ENCODE results near the gene SSX4. TPM values are rescaled to one million over a fixed set of nuclear protein-coding genes. Genes with fewer than 3 reads are reported as not detected.
"Not testable (repeated sequence)": the region's sequence is repeated elsewhere in the genome, so short reads cannot be mapped to it uniquely, and the experiment has no call there.

Gene SSX4
- total and polyA plus RNA-seq, 2 of the 13 experiments (the other 11 are each of a cell fraction or from before 2014, with no cell fraction given) = not detected

GRCh38 chrX:48367717-48368408 is 15.5 kb upstream of the SSX4 start:
- H3K9me3 ChIP-seq (ENCODE audit: low read length); CTCF ChIA-PET (ENCODE audit: low intra/inter-chr PET ratio, low total read pairs); in situ Hi-C loops (cut with HindIII; ENCODE audit: extremely low pct_ligation_motif_present, low pct_unique_long_range_greater_than_20kb); H3K36me3 ChIP-seq (replicated peaks in 1 of 2; ENCODE audit: control insufficient read depth in 1 of 2, insufficient read depth in 2 of 2, low read length in 2 of 2); H3K4me3 ChIP-seq (replicated peaks in 1 of 3; ENCODE audit: insufficient read depth in 1 of 3, low read depth in 2 of 3, low read length in 3 of 3); H3K27ac ChIP-seq (ENCODE audit: extremely low read length, insufficient read depth, low read length); H3K79me2 ChIP-seq (ENCODE audit: insufficient read depth, low read length); ATAC-seq; POLR2A ChIA-PET; DNase-seq (ENCODE audit: low spot score); H3K4me1 ChIP-seq (ENCODE audit: insufficient read depth, low read length); H3K27me3 ChIP-seq (ENCODE audit: control insufficient read depth in 1 of 2, insufficient read depth in 2 of 2, low read length in 2 of 2); H3K4me2 ChIP-seq (ENCODE audit: low read depth, low read length); H2AFZ ChIP-seq (ENCODE audit: low read length); FAIRE-seq; H4K20me1 ChIP-seq (ENCODE audit: insufficient read depth, low read length); BruUV-seq (replicated peaks); H3K9ac ChIP-seq (ENCODE audit: insufficient read depth, low read depth, low read length); intact Hi-C loops (cut with micrococcal nuclease; ENCODE audit: unreplicated experiment): not testable (repeated sequence)
- WGBS (ENCODE audit: low lambda C conversion rate) = no CpG with 5 or more reads among the region's 12 CpGs

- H3K36me3 ChIP-seq (replicated peaks in 1 of 2; ENCODE audit: control insufficient read depth in 1 of 2, insufficient read depth in 2 of 2, low read length in 2 of 2); FAIRE-seq; H3K27me3 ChIP-seq (ENCODE audit: control insufficient read depth in 1 of 2, insufficient read depth in 2 of 2, low read length in 2 of 2); H4K20me1 ChIP-seq (ENCODE audit: insufficient read depth, low read length); H3K4me2 ChIP-seq (ENCODE audit: low read depth, low read length); DNase-seq (ENCODE audit: low spot score); H3K9me3 ChIP-seq (ENCODE audit: low read length); H3K4me3 ChIP-seq (replicated peaks in 1 of 3; ENCODE audit: insufficient read depth in 1 of 3, low read depth in 2 of 3, low read length in 3 of 3); ATAC-seq; H3K9ac ChIP-seq (ENCODE audit: insufficient read depth, low read depth, low read length); in situ Hi-C loops (cut with HindIII; ENCODE audit: extremely low pct_ligation_motif_present, low pct_unique_long_range_greater_than_20kb); BruUV-seq (replicated peaks); H3K27ac ChIP-seq (ENCODE audit: extremely low read length, insufficient read depth, low read length); intact Hi-C loops (cut with micrococcal nuclease; ENCODE audit: unreplicated experiment); H2AFZ ChIP-seq (ENCODE audit: low read length); CTCF ChIA-PET (ENCODE audit: low intra/inter-chr PET ratio, low total read pairs); H3K4me1 ChIP-seq (ENCODE audit: insufficient read depth, low read length); POLR2A ChIA-PET; H3K79me2 ChIP-seq (ENCODE audit: insufficient read depth, low read length): not testable (repeated sequence)
- no CpG with 5 or more reads among the region's 8 CpGs for WGBS (ENCODE audit: low lambda C conversion rate)
Observed at GRCh38 chrX:48370408-48370807, 12.9 kb upstream of the SSX4 start.

- DNase-seq (ENCODE audit: low spot score); H3K4me1 ChIP-seq (ENCODE audit: insufficient read depth, low read length); H4K20me1 ChIP-seq (ENCODE audit: insufficient read depth, low read length); in situ Hi-C loops (cut with HindIII; ENCODE audit: extremely low pct_ligation_motif_present, low pct_unique_long_range_greater_than_20kb); CTCF ChIA-PET (ENCODE audit: low intra/inter-chr PET ratio, low total read pairs); H3K4me3 ChIP-seq (replicated peaks in 1 of 3; ENCODE audit: insufficient read depth in 1 of 3, low read depth in 2 of 3, low read length in 3 of 3); H3K27me3 ChIP-seq (ENCODE audit: control insufficient read depth in 1 of 2, insufficient read depth in 2 of 2, low read length in 2 of 2); FAIRE-seq; H2AFZ ChIP-seq (ENCODE audit: low read length); H3K36me3 ChIP-seq (replicated peaks in 1 of 2; ENCODE audit: control insufficient read depth in 1 of 2, insufficient read depth in 2 of 2, low read length in 2 of 2); POLR2A ChIA-PET; H3K4me2 ChIP-seq (ENCODE audit: low read depth, low read length); intact Hi-C loops (cut with micrococcal nuclease; ENCODE audit: unreplicated experiment); BruUV-seq (replicated peaks); H3K9ac ChIP-seq (ENCODE audit: insufficient read depth, low read depth, low read length); H3K27ac ChIP-seq (ENCODE audit: extremely low read length, insufficient read depth, low read length); H3K79me2 ChIP-seq (ENCODE audit: insufficient read depth, low read length); ATAC-seq; H3K9me3 ChIP-seq (ENCODE audit: low read length): not testable (repeated sequence)
- whole genome bisulfite sequencing (ENCODE audit: low lambda C conversion rate) = 16% methylated on average over 2 of the region's 2 CpGs
Observed at GRCh38 chrX:48396931-48397330, 13.6 kb downstream of the SSX4 start.

GRCh38 chrX:48397825-48398224 is 14.5 kb downstream of the SSX4 start:
- FAIRE-seq; intact Hi-C loops (cut with micrococcal nuclease; ENCODE audit: unreplicated experiment): not testable (repeated sequence)

More at GRCh38 chrX:48397825-48398224, 14.5 kb downstream of the SSX4 start:
- H2AFZ ChIP-seq (ENCODE audit: low read length); H4K20me1 ChIP-seq (ENCODE audit: insufficient read depth, low read length); POLR2A ChIA-PET; DNase-seq (ENCODE audit: low spot score); H3K79me2 ChIP-seq (ENCODE audit: insufficient read depth, low read length); H3K4me1 ChIP-seq (ENCODE audit: insufficient read depth, low read length); H3K27me3 ChIP-seq (ENCODE audit: control insufficient read depth in 1 of 2, insufficient read depth in 2 of 2, low read length in 2 of 2); H3K4me2 ChIP-seq (ENCODE audit: low read depth, low read length); H3K9ac ChIP-seq (ENCODE audit: insufficient read depth, low read depth, low read length); CTCF ChIA-PET (ENCODE audit: low intra/inter-chr PET ratio, low total read pairs); BruUV-seq (replicated peaks); H3K4me3 ChIP-seq (replicated peaks in 1 of 3; ENCODE audit: insufficient read depth in 1 of 3, low read depth in 2 of 3, low read length in 3 of 3); H3K9me3 ChIP-seq (ENCODE audit: low read length); ATAC-seq; H3K36me3 ChIP-seq (replicated peaks in 1 of 2; ENCODE audit: control insufficient read depth in 1 of 2, insufficient read depth in 2 of 2, low read length in 2 of 2); in situ Hi-C loops (cut with HindIII; ENCODE audit: extremely low pct_ligation_motif_present, low pct_unique_long_range_greater_than_20kb); H3K27ac ChIP-seq (ENCODE audit: extremely low read length, insufficient read depth, low read length): not testable (repeated sequence)
- WGBS (ENCODE audit: low lambda C conversion rate) = 9% methylated on average over 1 of the region's 1 CpG

Measured in HepG2 (cell line).